ENCODE results near the gene POLR1H.

The POLR1H gene

DNA sequence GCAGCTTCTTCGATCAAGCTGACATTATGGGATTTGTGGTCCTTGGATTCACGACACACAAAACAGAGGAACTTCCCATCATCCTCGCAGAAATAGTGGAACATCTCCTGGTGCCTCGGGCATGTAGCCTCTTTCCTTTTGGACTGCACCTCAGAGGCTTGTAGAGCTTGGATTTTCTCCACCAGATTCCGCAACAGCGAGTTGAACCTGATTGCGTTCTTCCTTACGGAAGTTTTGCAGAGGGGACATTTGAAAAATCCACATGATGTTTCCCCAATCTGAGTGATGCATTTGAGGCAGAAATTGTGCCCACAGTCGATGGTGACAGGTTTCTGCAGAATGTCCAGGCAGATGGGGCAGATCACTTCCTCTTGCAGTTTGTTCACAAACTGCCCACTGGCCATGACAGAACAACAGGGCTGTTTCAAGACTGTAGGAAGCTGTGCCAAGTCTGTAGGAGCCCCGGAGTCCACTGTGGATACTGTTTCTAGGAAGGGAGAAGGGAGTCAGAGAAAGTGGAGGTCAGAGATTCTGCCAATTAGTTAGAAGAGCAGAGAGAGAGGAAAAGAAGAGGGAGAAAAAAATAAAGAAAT, 51.4 kb downstream of the POLR1H start:
- Histone ChIP-seq H3K9me3 (ENCODE audit: insufficient read depth, low read length) (no peaks in the 10 kb centered on the region), H3K27ac (ENCODE audit: low read length) (peak overlapping the region; percentile 40; the same call in 1 of the 2 replicates), H3K9ac (ENCODE audit: low read length) (peak overlapping the region; percentile 16; the same call in 1 of the 2 replicates), H3K4me1 (ENCODE audit: low read length) (peaks cover 60% of the 10 kb centered on the region), H3K4me3 (ENCODE audit: low read length) (peak overlapping the region; percentile 60), H2AFZ (ENCODE audit: low read depth, low read length) (no peak overlapping the region), H3K79me2 (ENCODE audit: low read length) (no peaks in the 10 kb centered on the region), H3K4me2 (ENCODE audit: low read length) (peak overlapping the region; percentile 66), H4K20me1 (ENCODE audit: insufficient read depth, low read length) (no peaks in the 10 kb centered on the region), H3K27me3 (ENCODE audit: low read depth, low read length) (no peaks in the 10 kb centered on the region), H3K36me3 (replicated peaks; ENCODE audit: low read depth, low read length) (no peaks in the 10 kb centered on the region)
- no peak for TF ChIP-seq EZH2phosphoT487 (IDR thresholded peaks at IDR 0.05; ENCODE audit: low read depth)
- TF ChIP-seq CTCF (IDR thresholded peaks at IDR 0.05; ENCODE audit: low read depth, low read length), result no peak

DNA sequence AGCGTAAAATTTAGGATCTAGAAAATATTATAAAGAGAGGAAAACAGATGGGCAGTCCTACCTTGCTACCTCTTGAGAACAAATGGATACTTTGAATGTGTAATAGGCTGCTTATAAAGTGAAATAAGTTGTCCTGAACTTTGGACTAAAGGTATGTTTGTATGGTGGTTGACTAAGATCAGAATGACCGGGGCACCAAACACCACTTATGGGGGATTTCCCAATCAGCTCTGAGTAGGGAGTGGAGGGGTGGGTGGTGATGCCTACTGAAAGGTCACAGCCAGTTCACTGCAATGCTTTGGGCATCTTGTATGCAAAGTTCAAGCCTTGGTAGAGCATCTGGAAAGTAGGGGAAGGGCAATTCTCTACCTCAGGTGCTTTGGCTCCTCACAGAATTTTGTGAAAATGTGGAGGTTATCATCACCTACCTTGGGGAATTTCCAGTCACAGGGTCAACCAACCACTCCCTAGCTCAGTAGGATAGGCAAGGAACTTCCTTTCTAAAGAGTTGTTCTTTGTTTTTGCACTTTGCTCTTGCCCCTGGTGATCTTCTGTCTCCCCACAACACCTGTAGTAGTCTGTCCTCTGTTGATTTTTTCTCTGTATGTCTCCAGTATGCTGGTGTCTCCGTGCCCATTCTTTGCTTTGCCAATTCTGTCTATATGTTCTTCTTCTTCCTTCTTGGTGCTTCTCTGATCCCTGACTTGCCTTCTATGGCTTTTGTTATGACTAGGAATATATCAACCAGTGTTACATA, 52.1 kb downstream of the POLR1H start, which contains the start of gene TRIM31:
Gene TRIM31 (minus strand): TSS at position 88 of the 757 bp plus-strand sequence. CDS start 285 bp downstream, outside the sequence.
- H3K27ac ChIP-seq (ENCODE audit: low read length), result peak within 1 kb of the TSS; percentile 74
- H3K36me3 ChIP-seq (replicated peaks; ENCODE audit: low read depth, low read length), result no peaks in the 10 kb centered on the region
- TF ChIP-seq CTCF (IDR thresholded peaks at IDR 0.05; ENCODE audit: low read depth, low read length), result no peak
- H3K9ac ChIP-seq (ENCODE audit: low read length), result peak within 1 kb of the TSS; percentile 30; the same call in 1 of the 2 replicates
- H3K9me3 ChIP-seq (ENCODE audit: insufficient read depth, low read length), result no peaks in the 10 kb centered on the region
- peak within 1 kb of the TSS; percentile 60 for H3K4me3 ChIP-seq (ENCODE audit: low read length)
- no peaks in the 10 kb centered on the region for H3K79me2 ChIP-seq (ENCODE audit: low read length)
- no peaks in the 10 kb centered on the region for H3K27me3 ChIP-seq (ENCODE audit: low read depth, low read length)
- H4K20me1 ChIP-seq (ENCODE audit: insufficient read depth, low read length), result no peaks in the 10 kb centered on the region
- peaks cover 54% of the 10 kb centered on the region for H3K4me1 ChIP-seq (ENCODE audit: low read length)
- H3K4me2 ChIP-seq (ENCODE audit: low read length), result peak within 1 kb of the TSS; percentile 66
- no peak within 1 kb of the TSS for H2AFZ ChIP-seq (ENCODE audit: low read depth, low read length)

DNA sequence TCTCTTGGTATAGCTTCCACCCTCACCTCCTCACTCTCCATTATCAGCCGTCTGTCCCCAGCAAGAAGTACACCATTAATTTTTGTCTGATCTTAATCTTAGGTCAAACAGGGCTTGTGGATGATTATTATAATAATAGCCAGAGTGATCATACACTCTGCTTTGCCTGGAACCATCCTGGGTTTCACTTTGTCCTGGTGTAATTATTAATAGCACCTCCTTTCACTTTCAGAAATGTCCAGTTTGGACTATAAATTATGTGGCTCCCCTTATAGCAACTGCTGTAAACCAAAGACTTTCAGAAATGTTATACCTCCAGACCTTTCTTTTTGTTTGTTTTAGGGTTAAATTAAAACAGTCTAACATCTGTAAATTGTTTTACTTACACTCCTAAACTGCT, 52.8 kb downstream of the POLR1H start:
- Histone ChIP-seq H3K27me3 (ENCODE audit: low read depth, low read length) (no peaks in the 10 kb centered on the region), H3K4me1 (ENCODE audit: low read length) (peaks cover 49% of the 10 kb centered on the region), H4K20me1 (ENCODE audit: insufficient read depth, low read length) (no peaks in the 10 kb centered on the region), H3K9me3 (ENCODE audit: insufficient read depth, low read length) (no peaks in the 10 kb centered on the region), H3K4me2 (ENCODE audit: low read length) (peak overlapping the region; percentile 66), H3K4me3 (ENCODE audit: low read length) (peak overlapping the region; percentile 60), H3K27ac (ENCODE audit: low read length) (peak overlapping the region; percentile 74), H3K79me2 (ENCODE audit: low read length) (no peaks in the 10 kb centered on the region), H2AFZ (ENCODE audit: low read depth, low read length) (no peak overlapping the region), H3K9ac (ENCODE audit: low read length) (peak overlapping the region; percentile 30; the same call in 1 of the 2 replicates), H3K36me3 (replicated peaks; ENCODE audit: low read depth, low read length) (no peaks in the 10 kb centered on the region)
- TF ChIP-seq EZH2phosphoT487 (IDR thresholded peaks at IDR 0.05; ENCODE audit: low read depth) (no peak), CTCF (IDR thresholded peaks at IDR 0.05; ENCODE audit: low read depth, low read length) (no peak)
